ENCODE results near the gene SDK1. TPM values are rescaled to one million over a fixed set of nuclear protein-coding genes. Genes with fewer than 3 reads are reported as not detected.

Gene SDK1
- total RNA-seq, 4 donors from 2014 or later = under 0.01 to 16.2 (median 7.2) TPM

DNA sequence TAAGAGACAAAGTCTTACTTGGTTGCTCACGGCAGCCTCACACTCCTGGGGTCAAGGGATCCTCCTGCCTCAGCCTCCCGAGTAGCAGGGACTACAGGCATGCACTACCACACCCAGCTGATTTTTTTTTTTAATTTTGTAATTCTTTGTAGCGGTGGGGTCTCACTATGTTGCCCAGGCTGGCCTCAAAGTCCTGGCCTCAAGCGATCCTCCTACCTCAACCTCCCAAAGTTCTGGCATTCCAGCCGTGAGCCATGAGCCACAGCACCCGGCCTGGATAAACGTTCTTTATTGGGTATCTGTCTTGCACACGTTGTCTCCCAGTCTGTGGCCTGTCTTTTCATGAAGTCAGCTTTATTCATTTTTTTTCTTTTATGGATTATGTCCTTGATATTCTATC, 744.9 kb downstream of the SDK1 start:
- Histone ChIP-seq H3K27me3 (no peaks in the 10 kb centered on the region), H3K4me1 (no peaks in the 10 kb centered on the region), H3K27ac (no peak overlapping the region), H3K9me3 (no peaks in the 10 kb centered on the region), H3K4me3 (no peak overlapping the region), H3K36me3 (no peaks in the 10 kb centered on the region)
- TF ChIP-seq POLR2A (IDR thresholded peaks at IDR 0.05) = no peak
- intact Hi-C loops (cut with DNase I; ENCODE audit: low total_unique reads) = no loop called here
- no peak for DNase-seq

DNA sequence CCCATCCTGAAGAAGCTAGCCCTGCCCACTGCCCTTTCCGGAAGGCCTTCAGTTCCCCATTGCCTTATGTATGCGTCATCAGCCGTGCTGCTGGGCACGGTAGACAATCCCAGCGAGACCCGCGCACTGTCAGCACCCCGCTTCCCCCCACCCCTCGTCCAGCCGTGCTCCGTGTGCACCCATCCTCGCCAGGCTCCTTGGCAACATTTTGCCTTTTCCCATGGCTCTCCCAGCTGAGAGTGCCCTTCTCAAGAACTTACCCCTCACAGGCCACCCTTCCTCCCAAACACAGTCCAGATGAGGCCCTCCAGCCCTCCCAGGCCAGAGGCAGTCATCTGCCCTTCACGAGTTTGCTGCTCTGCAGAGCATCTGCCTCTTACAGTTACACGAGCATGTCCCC, 747.3 kb downstream of the SDK1 start:
- no peaks in the 10 kb centered on the region for H3K9me3 ChIP-seq
- no peak overlapping the region for H3K4me3 ChIP-seq
- H3K27ac ChIP-seq = no peak overlapping the region
- H3K36me3 ChIP-seq = no peaks in the 10 kb centered on the region
- H3K4me1 ChIP-seq = no peaks in the 10 kb centered on the region
- no peak for DNase-seq
- TF ChIP-seq, protein P1, sequence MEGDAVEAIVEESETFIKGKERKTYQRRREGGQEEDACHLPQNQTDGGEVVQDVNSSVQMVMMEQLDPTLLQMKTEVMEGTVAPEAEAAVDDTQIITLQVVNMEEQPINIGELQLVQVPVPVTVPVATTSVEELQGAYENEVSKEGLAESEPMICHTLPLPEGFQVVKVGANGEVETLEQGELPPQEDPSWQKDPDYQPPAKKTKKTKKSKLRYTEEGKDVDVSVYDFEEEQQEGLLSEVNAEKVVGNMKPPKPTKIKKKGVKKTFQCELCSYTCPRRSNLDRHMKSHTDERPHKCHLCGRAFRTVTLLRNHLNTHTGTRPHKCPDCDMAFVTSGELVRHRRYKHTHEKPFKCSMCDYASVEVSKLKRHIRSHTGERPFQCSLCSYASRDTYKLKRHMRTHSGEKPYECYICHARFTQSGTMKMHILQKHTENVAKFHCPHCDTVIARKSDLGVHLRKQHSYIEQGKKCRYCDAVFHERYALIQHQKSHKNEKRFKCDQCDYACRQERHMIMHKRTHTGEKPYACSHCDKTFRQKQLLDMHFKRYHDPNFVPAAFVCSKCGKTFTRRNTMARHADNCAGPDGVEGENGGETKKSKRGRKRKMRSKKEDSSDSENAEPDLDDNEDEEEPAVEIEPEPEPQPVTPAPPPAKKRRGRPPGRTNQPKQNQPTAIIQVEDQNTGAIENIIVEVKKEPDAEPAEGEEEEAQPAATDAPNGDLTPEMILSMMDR (IDR thresholded peaks at IDR 0.05) = no peak
- TF ChIP-seq POLR2A (IDR thresholded peaks at IDR 0.05) = no peak
- intact Hi-C loops (cut with DNase I; ENCODE audit: low total_unique reads) = no loop called here
- no peaks in the 10 kb centered on the region for H3K27me3 ChIP-seq

DNA sequence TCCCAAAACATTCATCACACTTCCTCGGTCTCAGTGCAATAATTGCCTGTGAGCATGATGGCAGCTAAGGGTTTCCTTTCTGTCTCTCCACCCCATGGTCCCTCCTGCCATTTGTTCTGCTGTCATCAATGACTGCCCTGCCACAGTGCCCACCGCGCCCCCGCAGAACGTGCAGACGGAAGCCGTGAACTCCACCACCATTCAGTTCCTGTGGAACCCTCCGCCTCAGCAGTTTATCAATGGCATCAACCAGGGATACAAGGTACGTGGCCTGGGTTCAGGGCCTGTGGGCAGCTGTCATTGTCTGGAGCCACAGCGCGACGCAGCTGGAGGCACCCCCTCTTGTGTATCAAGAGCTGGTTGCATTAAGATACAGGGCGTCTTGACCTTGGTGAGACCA, 748.1 kb downstream of the SDK1 start:
- TF ChIP-seq, protein P1 (IDR thresholded peaks at IDR 0.05) = no peak
- TF ChIP-seq POLR2A (IDR thresholded peaks at IDR 0.05) = no peak
- H3K27ac ChIP-seq = no peak overlapping the region
- no peaks in the 10 kb centered on the region for H3K27me3 ChIP-seq
- no peaks in the 10 kb centered on the region for H3K9me3 ChIP-seq
- H3K36me3 ChIP-seq = no peaks in the 10 kb centered on the region
- H3K4me1 ChIP-seq = no peaks in the 10 kb centered on the region
- H3K4me3 ChIP-seq = no peak overlapping the region
- no peak for DNase-seq
- intact Hi-C loops (cut with DNase I; ENCODE audit: low total_unique reads) = no loop called here

DNA sequence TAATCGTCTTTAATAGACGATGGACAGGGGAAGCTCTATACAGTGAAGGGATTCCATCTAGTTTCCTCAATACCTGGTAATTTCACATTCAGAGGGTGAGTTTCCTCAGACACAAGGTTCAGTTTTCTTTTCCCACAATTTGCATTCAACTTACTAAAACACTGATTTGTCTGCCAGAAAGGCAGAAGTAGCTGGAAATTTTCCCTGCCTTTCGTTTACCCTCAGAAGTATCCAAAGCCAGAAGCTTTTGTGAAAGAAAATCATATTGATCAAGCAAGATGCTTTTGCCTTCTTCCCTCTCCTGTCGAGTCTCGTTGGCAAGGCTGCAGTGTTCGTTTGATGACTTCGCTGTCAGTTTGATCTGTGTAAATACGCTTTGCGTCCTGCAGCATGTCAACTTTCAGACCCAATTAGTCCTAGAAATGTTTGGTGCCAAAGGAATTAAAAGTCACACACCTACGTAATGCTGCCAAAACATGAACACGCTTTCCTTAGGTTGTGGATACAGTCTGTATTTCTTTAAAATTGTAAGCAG, 749.1 kb downstream of the SDK1 start:
- no peak for TF ChIP-seq POLR2A (IDR thresholded peaks at IDR 0.05)
- TF ChIP-seq, protein P1 (IDR thresholded peaks at IDR 0.05) = no peak

DNA sequence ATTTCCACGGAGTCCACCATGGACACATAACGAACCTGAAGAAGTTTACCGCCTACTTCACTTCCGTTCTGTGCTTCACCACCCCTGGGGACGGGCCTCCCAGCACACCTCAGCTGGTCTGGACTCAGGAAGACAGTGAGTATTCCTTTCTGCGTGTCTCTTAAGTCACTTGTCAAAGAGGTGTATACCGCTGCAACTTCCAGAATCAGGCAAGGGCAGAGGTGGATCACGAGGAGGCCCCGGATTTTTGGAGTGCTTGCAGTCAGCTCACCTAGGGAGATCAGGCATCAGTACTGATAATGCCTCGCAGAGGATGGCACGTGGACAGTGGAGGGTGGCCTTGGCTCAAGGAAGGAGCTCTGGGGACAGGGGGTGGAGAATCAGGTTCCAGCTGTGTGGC, 750.6 kb downstream of the SDK1 start:
- no peak overlapping the region for H3K4me3 ChIP-seq
- H3K27ac ChIP-seq = no peak overlapping the region
- no peaks in the 10 kb centered on the region for H3K4me1 ChIP-seq
- no peaks in the 10 kb centered on the region for H3K27me3 ChIP-seq
- no peak for DNase-seq
- H3K9me3 ChIP-seq = no peaks in the 10 kb centered on the region
- intact Hi-C loops (cut with DNase I; ENCODE audit: low total_unique reads) = no loop called here
- no peaks in the 10 kb centered on the region for H3K36me3 ChIP-seq
- TF ChIP-seq POLR2A (IDR thresholded peaks at IDR 0.05) = no peak
- TF ChIP-seq, protein P1 (IDR thresholded peaks at IDR 0.05) = no peak

More for the DNA sequence above, 749.1 kb downstream of the SDK1 start:
- Histone ChIP-seq H3K27me3 (no peaks in the 10 kb centered on the region), H3K27ac (no peak overlapping the region), H3K9me3 (no peaks in the 10 kb centered on the region), H3K4me3 (no peak overlapping the region), H3K4me1 (no peaks in the 10 kb centered on the region), H3K36me3 (no peaks in the 10 kb centered on the region)
- DNase-seq = no peak
- intact Hi-C loops (cut with DNase I; ENCODE audit: low total_unique reads) = no loop called here

DNA sequence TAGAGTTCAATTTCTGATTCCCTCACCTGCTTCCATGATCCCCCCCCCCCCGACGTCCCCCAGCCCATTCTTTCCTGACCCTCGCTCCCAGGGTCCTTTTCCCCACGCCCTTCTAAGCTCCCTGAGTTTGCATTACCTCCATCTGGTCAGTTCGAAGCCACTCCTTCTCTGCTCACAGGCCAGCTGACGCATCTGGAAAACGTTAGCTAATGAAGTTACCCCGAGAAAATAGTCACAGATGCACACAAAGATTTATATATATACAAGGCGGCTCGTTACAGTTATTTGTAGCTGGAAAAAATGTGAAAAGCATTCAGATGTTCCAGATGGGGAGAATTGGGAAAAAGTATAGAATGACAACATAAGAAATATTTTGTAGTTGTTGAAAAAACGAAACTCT, 751.1 kb downstream of the SDK1 start:
- H3K36me3 ChIP-seq = no peaks in the 10 kb centered on the region
- no peak overlapping the region for H3K4me3 ChIP-seq
- DNase-seq = no peak
- H3K9me3 ChIP-seq = no peaks in the 10 kb centered on the region
- no peak overlapping the region for H3K27ac ChIP-seq
- intact Hi-C loops (cut with DNase I; ENCODE audit: low total_unique reads) = no loop called here
- no peaks in the 10 kb centered on the region for H3K4me1 ChIP-seq
- TF ChIP-seq POLR2A (IDR thresholded peaks at IDR 0.05) = no peak
- TF ChIP-seq, protein P1 (IDR thresholded peaks at IDR 0.05) = no peak
- no peaks in the 10 kb centered on the region for H3K27me3 ChIP-seq

Measured in uterus (tissue), 4 donors.